GM10248 (cell line): ENCODE data around the gene ELP6.
"Not testable (repeated sequence)": the region's sequence is repeated elsewhere in the genome, so short reads cannot be mapped to it uniquely, and the experiment has no call there.

Experiments
- CTCF ChIA-PET: fragments of 300-600 bp; sonication (Branson Sonifier 250); formaldehyde crosslinking; extraction: SDS; loops from one replicate; lab custom pipeline; 2021; ENCODE audit warnings: antibody characterized with exemption; lab: Yijun Ruan, JAX
- POLR2A ChIA-PET: fragments of 350-650 bp; sonication (Branson Sonifier 250); formaldehyde crosslinking; extraction: SDS; loops from one replicate; lab custom pipeline; 2020; ENCODE audit warnings: antibody characterized with exemption; lab: Yijun Ruan, JAX
- DNase-seq: peaks from one replicate; pipeline ENCODE4 v3.0.0; 2012; ENCODE audit errors: extremely low spot score
- TF ChIP-seq, protein P1 (sequence below): IDR thresholded peaks from 2 replicates; pipeline ENCODE4 v1.5.1; 2012; ENCODE audit warnings: mild to moderate bottlenecking, low read depth; ENCODE audit errors: extremely low read depth, missing control alignments, control extremely low read depth

The ELP6 gene

DNA sequence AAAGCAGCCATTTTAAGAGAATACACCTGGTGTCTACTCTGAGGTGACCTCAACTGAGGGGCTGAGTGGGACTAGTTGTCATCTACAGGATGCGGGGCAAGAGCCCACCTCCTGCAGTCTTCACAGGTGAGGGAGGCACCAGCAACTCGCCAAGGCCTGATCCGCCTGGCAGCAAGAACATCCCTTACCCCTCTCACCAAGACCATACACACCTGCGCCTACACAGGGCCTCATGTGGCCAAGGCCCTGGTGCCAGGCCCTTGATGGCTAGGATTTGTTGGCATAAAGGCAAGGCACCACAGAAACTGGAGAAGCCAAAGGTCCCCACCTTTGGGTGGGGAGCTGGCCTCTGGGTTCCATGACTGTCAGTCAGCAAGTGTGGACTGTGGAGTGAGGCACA lies 18.4 kb downstream of the ELP6 start:
- CTCF ChIA-PET = interaction anchor here (0.8 to 3.2 kb wide), 4 partner anchors 9 to 74 kb away, joined by 3 to 10 read pairs (median 4); partner anchors contain the start of gene ELP6
- POLR2A ChIA-PET = interaction anchor here (0.6 kb wide), 1 partner anchor 536 kb away, joined by 5 read pairs; no protein-coding TSS in a partner anchor
- DNase-seq = no peak
- TF ChIP-seq, protein P1, sequence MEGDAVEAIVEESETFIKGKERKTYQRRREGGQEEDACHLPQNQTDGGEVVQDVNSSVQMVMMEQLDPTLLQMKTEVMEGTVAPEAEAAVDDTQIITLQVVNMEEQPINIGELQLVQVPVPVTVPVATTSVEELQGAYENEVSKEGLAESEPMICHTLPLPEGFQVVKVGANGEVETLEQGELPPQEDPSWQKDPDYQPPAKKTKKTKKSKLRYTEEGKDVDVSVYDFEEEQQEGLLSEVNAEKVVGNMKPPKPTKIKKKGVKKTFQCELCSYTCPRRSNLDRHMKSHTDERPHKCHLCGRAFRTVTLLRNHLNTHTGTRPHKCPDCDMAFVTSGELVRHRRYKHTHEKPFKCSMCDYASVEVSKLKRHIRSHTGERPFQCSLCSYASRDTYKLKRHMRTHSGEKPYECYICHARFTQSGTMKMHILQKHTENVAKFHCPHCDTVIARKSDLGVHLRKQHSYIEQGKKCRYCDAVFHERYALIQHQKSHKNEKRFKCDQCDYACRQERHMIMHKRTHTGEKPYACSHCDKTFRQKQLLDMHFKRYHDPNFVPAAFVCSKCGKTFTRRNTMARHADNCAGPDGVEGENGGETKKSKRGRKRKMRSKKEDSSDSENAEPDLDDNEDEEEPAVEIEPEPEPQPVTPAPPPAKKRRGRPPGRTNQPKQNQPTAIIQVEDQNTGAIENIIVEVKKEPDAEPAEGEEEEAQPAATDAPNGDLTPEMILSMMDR = no peak

DNA sequence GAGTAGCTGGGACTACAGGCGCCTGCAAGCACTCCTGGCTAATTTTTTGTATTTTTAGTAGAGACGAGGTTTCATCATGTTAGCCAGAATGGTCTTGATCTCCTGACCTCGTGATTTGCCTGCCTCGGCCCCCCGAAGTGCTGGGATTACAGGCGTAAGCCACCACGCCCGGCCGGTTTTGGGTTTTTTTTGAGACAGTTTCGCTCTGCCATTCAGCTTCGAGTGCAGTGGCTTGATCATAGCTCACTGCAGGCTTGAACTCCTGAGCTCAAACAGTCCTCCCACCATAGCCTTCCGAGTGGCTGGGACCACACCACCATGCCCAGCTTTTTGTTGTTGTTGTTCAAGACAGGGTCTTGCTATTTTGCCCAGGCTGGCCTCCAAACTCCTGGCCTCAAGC lies 21.7 kb downstream of the ELP6 start:
- no peak for DNase-seq
- POLR2A ChIA-PET = no interaction called here
- TF ChIP-seq, protein P1 = no peak
- CTCF ChIA-PET = interaction anchor here (0.7 to 1.7 kb wide), 9 partner anchors 11 to 333 kb away, joined by 3 to 11 read pairs (median 3); partner anchors contain the start of gene SCAP

DNA sequence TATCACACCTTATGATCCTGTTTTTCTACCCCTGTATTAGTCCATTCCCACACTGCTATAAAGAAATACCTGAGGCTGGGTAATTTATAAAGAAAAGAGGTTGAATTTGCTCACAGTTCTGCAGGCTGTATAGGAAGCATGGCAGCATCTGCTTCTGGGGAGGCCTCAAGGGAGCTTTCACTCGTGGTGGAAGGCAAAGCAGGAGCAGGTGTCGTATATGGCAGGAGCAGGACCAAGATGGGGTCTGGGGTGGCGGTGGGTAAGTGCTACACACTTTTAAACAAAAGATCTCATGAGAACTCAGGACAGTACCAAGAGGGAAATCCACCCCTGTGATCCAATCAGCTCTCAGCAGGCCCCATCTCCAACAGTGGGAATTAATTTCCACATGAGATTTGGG lies 22.3 kb downstream of the ELP6 start:
- CTCF ChIA-PET = interaction anchor here (1.2 to 1.7 kb wide), 5 partner anchors 11 to 334 kb away, joined by 3 to 11 read pairs (median 4); partner anchors contain the start of gene SCAP
- POLR2A ChIA-PET = no interaction called here
- no peak for DNase-seq
- TF ChIP-seq, protein P1 = no peak

DNA sequence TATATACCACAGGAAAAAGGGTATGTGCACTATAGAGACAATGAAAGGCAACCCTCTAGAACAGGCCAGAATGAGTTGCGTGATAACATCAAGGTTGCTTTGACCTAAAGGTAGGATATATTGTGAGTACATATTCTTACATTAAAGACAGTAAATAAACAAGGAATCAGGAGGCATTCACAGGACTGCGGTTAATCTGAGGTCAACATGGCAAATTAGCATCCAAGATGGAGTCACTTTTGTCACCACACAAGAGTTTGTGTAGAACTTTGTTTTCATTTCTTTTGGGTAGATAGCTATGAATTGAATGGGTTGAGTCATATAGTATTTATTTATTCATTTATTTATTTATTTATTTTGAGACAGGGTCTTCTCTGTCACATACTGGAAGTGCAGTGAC lies 26.2 kb downstream of the ELP6 start:
- CTCF ChIA-PET = interaction anchor here (1.4 to 2.8 kb wide), 2 partner anchors 11 to 53 kb away, joined by 4 to 14 read pairs; partner anchors contain the start of gene SCAP
- TF ChIP-seq, protein P1 = no peak

DNA sequence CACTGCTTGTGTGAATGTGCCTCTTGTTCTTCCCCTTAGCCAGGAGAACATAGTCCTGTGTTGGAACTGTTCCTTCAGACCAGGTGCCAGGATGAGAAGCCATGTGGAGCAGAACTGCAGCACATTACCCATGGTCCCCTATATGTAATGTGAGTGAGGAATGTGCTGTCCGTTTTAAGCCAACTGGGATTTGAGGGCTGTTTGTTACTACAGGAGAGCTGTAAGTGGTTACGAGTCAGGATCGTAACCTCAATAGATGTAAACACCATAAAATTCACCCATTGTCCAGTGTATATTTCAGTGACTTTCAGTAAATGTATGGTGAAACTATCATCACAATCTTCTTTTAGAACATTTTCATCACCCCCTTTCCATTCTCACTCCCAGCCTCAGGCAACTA lies 27.7 kb downstream of the ELP6 start:
- ChIA-PET POLR2A (no interaction called here), CTCF (interaction anchor here (0.9 to 2.8 kb wide), 3 partner anchors 10 to 65 kb away, joined by 3 to 14 read pairs (median 3); partner anchors contain the start of gene SCAP)
- no peak for DNase-seq
- TF ChIP-seq, protein P1 = no peak

More for the DNA sequence above, 26.2 kb downstream of the ELP6 start:
- no peak for DNase-seq
- POLR2A ChIA-PET = no interaction called here

DNA sequence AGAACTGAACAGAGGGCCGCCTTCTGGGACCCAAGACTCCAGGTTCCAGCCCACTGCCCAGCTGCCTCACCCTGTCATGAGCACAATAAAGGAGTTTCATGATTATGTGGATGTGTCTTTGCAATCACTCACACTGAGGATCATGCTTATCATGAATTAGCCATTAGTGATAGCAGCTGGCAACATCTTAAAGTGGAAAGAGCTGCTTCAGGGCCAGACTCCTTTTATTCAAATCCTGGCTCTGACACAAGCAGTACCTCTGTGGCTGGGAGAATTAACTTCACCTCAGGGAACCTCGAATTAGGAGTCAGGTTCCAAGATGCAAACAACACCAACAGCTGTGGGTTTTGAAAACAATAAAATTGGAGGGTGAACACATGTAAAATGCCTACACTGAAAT lies 31.1 kb downstream of the ELP6 start:
- ChIA-PET POLR2A (interaction anchor here (0.6 kb wide), 1 partner anchor 42 kb away, joined by 3 read pairs; no protein-coding TSS in a partner anchor), CTCF (interaction anchor here (0.7 to 1.5 kb wide), 3 partner anchors 19 to 67 kb away, joined by 4 read pairs; no protein-coding TSS in a partner anchor)
- TF ChIP-seq, protein P1 = no peak
- DNase-seq = no peak

DNA sequence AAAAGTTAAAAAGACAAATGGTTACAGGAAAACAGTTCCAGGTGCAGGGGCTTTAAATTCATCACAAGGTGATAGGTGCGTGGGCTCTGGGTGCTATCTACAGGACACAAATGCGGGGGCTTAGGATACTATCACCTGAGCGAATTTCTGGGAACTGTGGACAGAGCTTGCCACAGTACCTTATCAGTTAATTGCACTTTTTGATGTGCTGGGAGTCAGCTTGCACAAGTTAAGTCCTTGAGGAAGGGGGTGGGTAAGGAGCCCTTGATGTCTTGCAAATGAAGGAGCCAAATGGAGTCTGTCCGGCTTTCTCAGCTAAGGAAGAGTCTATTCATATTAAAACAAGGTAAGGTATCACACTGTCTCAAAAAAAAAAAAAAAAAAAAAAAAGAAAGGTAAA lies 31.7 kb downstream of the ELP6 start:
- POLR2A ChIA-PET = not testable (repeated sequence)

DNA sequence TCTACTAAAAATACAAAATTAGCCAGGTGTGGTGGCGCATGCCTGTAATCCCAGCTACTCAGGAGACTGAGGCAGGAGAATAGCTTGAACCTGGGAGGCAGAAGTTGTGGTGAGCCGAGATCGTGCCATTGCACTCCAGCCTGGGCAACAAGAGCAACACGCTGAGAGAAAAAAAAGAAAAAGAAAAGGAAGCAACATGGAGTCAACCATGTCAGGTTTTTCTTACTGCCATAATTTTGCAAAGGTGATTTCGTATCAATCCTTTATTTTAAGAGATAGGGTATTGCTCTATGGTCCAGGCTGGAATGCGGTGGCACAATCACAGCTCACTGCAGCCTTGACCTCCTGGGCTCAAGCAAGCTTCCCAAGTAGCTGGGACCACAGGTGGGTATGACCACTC lies 33.2 kb downstream of the ELP6 start:
- POLR2A ChIA-PET, DNase-seq: not testable (repeated sequence)
- CTCF ChIA-PET = interaction anchor here (1.0 to 1.2 kb wide), 4 partner anchors 12 to 59 kb away, joined by 3 to 4 read pairs (median 3); no protein-coding TSS in a partner anchor

More for the DNA sequence above, 31.7 kb downstream of the ELP6 start:
- CTCF ChIA-PET = interaction anchor here (1.3 to 1.5 kb wide), 2 partner anchors 20 to 40 kb away, joined by 4 read pairs; no protein-coding TSS in a partner anchor
- DNase-seq = not testable (repeated sequence)
